HG03103 (cell line): ENCODE results near the gene PIEZO2.

Experiments
- ATAC-seq: cut with Tn5 transposase; IDR thresholded peaks from one replicate; pipeline ENCODE4 v1.9.1; 2021; ENCODE audit warnings: low read depth; ENCODE audit not compliant: unreplicated experiment

The PIEZO2 gene

DNA sequence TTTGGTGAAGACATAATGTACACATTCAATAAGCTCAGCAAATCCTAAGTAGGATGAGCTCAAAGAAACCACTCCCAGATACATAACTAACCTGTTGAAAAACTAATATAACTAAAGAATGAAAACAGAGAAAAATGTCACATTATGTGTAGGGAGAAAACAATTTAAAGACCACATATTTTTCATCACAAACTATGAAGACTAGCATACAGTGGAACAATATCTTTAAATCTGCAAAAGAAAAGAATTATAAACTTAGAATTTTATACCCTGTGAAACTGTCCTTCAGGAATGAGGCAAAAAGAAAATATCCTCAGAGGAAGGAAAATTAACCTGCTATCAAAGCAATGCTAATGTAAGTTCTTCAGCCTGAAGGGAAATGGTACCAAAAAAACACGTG, 151.5 kb downstream of the PIEZO2 start:
- ATAC-seq, result no peak

- ATAC-seq, result no peak
These were observed 153.8 kb downstream of the PIEZO2 start for GRCh38 chr18:10995550-10995949.

DNA sequence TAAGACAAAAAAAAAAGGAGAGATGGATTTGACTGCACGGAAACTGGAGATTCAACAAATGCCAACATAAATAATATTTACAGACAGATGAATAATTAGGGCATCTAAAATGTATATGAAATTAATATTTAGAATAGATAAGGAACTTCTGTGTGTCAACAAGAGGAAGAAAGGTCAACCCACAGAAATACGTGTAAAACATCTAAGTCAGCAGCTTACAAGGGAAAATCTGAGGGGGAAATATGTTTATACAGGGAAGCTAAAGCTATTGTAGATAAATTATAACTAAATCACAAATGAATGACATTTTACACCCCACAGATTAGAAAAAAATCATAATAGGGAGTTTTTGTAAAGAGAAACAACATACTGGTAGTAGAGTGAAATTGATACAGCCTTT, 159.9 kb downstream of the PIEZO2 start:
- ATAC-seq, result no peak

DNA sequence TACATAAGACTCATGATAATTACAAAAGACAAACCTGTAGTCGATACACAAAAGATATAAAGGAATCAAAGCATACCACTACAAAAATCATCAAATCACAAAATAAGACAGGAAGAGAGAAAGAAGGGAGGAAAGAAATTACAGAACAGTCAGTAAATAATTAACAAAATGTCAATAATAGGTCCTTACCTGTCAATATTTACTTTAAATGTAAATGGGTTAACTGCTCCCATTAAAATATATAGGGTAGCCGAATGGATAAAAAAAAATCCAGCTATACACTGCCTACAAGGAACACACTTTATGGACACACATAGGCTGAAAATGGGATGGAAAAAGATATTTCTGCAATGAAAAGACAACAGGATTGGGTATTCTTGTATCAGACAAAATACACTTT, 163.7 kb downstream of the PIEZO2 start:
- ATAC-seq, result no peak

GRCh38 chr18:10979411-10979810, 170.0 kb downstream of the PIEZO2 start:
- ATAC-seq, result no peak

DNA sequence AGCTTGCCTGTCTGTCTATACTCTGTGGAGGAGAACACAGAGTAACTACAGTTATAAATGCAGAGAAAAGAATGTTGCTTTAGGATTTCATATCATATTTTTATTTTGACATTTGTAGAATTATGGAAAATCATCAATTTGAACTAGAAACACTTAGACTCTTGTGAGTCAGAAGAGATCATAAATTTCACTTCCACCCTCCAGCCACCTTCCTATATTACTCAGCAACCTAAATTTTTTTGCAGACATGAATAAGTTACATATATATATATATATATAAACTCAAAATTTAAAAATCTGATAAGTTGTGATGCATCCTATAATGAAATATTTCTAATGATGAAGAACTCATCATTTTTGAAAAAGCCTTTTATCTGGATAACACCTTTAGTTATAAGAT, 172.3 kb downstream of the PIEZO2 start:
- no peak for ATAC-seq

GRCh38 chr18:10973567-10974203, 175.7 kb downstream of the PIEZO2 start:
- no peak for ATAC-seq

- ATAC-seq, result no peak
These were observed 177.7 kb downstream of the PIEZO2 start for GRCh38 chr18:10971717-10972116.

DNA sequence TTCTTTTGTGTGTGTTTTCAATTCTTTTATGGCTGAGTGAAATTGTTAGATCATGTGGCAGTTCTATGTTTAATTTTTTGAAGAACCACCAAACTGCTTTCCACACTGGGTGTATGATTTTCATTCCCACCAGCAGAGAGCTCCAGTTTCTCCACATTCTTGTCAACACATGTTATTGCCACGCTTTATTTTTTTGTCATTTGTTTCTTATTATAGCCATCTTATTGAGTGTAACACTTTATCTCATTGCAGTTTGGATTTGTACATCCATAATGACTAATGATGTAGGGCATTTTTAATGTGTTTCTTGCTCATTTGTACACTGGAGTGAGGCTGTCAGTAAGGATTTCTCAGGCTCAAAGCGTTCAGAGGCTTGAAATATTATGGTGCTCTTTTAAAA, 184.2 kb downstream of the PIEZO2 start:
- ATAC-seq, result no peak

- ATAC-seq, result no peak
These were observed 195.7 kb downstream of the PIEZO2 start for GRCh38 chr18:10953672-10954071.

GRCh38 chr18:10951631-10952544, 197.5 kb downstream of the PIEZO2 start:
- no peak for ATAC-seq

DNA sequence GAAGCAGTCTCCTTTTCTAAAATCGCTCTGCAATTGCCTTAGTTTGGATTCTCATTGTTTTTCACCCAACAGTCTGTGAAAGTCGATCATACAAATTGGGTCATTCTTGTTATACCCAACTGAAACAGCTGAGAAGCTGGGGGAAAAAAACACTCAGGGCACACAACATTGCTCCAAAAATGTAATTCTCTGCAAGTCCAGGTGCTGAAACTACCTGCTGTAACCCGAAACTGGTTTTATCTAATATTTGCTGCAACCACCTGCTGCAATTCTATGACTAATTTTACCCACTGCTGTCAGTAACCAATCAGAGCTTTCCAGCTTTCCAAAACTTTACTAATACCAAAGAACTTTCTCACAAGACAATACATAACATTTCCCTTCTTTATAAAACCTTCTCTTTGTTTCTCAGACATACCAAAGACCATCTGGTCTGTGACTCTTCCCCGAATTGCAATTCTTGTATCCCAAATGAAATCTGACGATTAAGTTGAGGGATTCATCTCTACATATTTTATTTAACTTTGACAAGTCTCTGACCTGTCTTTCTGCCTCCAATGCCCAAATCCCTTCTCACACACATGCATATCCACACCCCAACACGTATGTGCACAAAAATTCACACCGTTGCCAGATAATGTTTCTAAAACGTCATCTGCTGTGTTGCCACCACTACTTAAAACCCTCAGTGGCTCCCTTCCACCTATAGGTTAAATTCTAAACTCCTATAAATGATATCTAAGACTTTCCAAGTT, 198.3 kb downstream of the PIEZO2 start:
- no peak for ATAC-seq

DNA sequence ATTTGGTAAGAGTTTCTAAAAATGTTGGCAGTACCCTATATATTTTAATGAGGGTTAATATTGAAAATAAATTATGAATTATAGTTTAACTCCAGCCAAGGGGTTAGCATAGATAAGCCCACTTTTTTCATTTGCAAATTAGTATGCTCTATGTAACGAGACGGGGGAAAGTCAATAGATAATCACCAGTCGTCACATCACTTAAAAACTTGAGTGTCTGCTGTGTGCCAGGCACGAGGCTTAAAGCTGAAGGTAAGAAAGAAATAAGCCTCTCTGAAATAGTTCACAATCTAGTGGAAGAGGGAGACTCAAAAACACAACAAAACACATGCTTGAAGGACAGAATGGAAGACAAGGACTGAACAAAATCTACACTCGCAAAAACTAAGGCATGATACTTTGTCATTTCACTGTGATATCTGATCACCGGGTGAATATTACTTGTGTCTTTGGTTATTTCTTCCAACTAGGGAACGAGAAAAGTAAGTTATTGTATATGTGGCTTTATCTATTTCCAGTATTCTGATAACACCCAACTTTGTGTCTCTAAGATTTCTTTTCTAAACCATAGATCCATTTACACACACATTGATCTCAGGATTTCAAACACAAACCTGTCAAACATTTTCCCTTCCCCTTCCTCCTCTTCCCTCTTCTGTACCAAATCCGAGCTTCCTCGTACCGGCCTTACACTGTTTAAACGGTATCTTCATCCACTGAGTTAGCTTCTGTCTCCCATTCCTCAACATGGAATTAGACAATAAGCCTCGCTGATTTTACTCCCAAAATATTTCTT, 199.1 kb downstream of the PIEZO2 start:
- ATAC-seq, result no peak

- no peak for ATAC-seq
These were observed 199.7 kb downstream of the PIEZO2 start for GRCh38 chr18:10949655-10950054.

DNA sequence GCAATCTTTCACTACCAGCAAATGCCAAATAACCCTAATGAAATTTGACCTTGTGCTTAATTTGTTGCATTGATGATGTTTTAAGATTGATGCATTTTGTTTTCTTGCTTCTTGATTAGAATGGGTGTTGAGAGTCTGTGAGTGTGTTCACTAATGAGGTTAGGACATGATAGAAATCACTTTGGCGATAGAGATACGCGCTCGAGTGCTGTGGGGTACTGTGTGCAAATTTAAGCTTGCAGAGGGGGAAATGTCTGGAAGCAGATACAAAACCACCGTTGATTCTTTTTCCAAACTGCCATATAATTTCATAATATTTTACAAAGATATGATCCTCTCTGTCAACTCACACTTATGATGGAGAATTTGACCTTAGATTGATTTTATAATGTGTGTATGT, 200.9 kb downstream of the PIEZO2 start:
- no peak for ATAC-seq

GRCh38 chr18:10946058-10946457, 203.3 kb downstream of the PIEZO2 start:
- ATAC-seq, result no peak

GRCh38 chr18:10942998-10943397, 206.4 kb downstream of the PIEZO2 start:
- no peak for ATAC-seq

DNA sequence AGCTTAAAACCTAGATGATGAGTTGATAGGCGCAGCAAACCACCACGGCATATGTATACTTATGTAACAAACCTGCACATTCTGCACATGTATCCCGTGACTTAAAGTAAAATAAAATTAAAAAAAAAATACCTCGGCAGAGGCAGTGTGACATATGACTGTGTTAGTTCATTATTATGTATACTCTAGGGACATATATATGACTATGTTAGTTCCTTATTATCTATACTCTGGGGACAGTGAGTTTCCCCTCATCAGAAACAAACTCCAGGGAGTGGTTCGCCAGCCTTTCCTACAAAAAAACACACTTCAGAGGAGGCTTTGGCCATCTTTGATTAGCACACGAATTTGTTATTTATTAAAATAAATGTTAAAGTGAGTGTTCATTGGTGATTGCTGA, 209.5 kb downstream of the PIEZO2 start:
- ATAC-seq, result no peak

DNA sequence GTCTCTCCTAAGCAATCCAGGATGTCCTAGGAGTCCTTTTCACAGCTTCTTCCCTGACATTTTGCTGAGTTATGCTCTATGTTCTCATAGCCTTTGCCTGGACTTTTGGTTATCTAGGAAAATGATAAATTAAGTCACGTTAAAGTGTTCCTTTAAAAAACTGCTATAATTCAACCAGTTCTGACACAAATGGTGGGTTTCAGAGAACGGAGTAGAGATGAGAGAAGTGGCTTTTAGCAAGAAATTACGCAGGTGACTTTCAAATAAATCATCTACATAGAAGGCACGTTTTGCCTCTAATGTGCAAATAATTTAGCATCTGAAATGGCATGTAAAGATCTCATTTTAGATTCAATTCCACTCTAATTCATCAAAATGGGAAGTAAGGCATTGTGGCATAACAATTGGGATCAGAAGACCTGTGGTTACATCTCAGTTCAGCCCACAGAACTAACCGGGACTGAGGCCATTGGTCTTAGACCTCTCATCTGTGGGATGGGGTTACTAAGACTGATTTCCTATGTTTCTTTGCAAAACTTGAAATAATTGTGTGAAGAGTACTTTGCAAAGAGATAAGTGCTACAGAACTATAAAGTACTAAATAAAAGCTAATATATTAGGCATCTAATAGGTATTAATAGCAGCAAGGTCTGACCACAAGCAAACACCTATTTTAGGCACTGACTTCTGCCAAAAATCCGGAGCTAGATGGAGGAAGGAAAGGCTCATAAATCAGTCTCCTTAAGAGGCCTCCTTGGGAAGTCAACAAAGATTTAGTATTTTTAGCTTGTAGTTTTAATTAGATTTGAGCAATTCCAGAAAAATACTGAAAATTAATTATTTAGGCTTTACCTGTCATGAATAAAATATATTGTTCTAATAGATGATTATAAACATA, 211.4 kb downstream of the PIEZO2 start:
- no peak for ATAC-seq
